NT2/D1 (cell line): ENCODE measurements around the gene CLEC7A.

Experiments
- YY1 ChIP-seq: IDR thresholded peaks from 2 replicates; pipeline ENCODE4 v1.6.1; 2011; ENCODE audit not compliant: insufficient read length, insufficient read depth
- ZNF274 ChIP-seq: IDR thresholded peaks from 2 replicates; pipeline ENCODE4 v1.6.1; 2011; ENCODE audit warnings: mild to moderate bottlenecking, low read depth, low read length

- TF ChIP-seq YY1 (no peak), ZNF274 (no peak)
These were observed 33.1 kb upstream of the CLEC7A start for GRCh38 chr12:10163084-10163483.
